ENCODE measurements around the gene NCKAP1. TPM values are rescaled to one million over a fixed set of nuclear protein-coding genes. Genes with fewer than 3 reads are reported as not detected.

Gene NCKAP1
- total RNA-seq, 1 experiment from 2014 or later, result 76.2 TPM

- intact Hi-C loops (cut with micrococcal nuclease), result no loop called here
- Histone ChIP-seq H4K20me1 (ENCODE audit: low read length) (no peaks in the 10 kb centered on the region), H2AFZ (ENCODE audit: low read length) (no peak overlapping the region), H3K27ac (ENCODE audit: low read length) (no peak overlapping the region), H3K9me2 (replicated peaks; ENCODE audit: low read length) (no peaks in the 10 kb centered on the region), H3K4me1 (ENCODE audit: insufficient read depth, low read length) (peaks cover 6% of the 10 kb centered on the region; the same call in 1 of the 2 replicates), H3K4me3 (ENCODE audit: low read length) (no peak overlapping the region), H3K4me2 (ENCODE audit: low read length) (no peak overlapping the region), H3K9ac (ENCODE audit: low read length) (no peak overlapping the region), H3K36me3 (ENCODE audit: low read depth, low read length) (no peaks in the 10 kb centered on the region), H3K9me3 (ENCODE audit: low read length) (no peaks in the 10 kb centered on the region), H3K27me3 (ENCODE audit: low read length) (no peaks in the 10 kb centered on the region), H3K79me2 (ENCODE audit: low read length) (no peaks in the 10 kb centered on the region), H3F3A (ENCODE audit: low read length, unreplicated experiment) (no peaks in the 10 kb centered on the region)
- no peak for ATAC-seq
- BruUV-seq (replicated peaks), result no TSS peak
- ChIA-PET CTCF (no interaction called here), POLR2A (ENCODE audit: unreplicated experiment) (no interaction called here)
- no peak for TF ChIP-seq EZH2phosphoT487 (IDR thresholded peaks at IDR 0.05; ENCODE audit: borderline replicate concordance, low read length)
- TF ChIP-seq, protein P1, sequence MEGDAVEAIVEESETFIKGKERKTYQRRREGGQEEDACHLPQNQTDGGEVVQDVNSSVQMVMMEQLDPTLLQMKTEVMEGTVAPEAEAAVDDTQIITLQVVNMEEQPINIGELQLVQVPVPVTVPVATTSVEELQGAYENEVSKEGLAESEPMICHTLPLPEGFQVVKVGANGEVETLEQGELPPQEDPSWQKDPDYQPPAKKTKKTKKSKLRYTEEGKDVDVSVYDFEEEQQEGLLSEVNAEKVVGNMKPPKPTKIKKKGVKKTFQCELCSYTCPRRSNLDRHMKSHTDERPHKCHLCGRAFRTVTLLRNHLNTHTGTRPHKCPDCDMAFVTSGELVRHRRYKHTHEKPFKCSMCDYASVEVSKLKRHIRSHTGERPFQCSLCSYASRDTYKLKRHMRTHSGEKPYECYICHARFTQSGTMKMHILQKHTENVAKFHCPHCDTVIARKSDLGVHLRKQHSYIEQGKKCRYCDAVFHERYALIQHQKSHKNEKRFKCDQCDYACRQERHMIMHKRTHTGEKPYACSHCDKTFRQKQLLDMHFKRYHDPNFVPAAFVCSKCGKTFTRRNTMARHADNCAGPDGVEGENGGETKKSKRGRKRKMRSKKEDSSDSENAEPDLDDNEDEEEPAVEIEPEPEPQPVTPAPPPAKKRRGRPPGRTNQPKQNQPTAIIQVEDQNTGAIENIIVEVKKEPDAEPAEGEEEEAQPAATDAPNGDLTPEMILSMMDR (conservative IDR thresholded peaks at IDR 0.05; ENCODE audit: low read depth, low read length), result no peak
- no peak for TF ChIP-seq EZH2 (IDR thresholded peaks at IDR 0.05; ENCODE audit: low read length, unreplicated experiment)
- no peak for DNase-seq
These were observed 150.4 kb downstream of the NCKAP1 start for GRCh38 chr2:182887753-182888415.

- Histone ChIP-seq H3K4me1 (ENCODE audit: insufficient read depth, low read length) (peaks cover 10% of the 10 kb centered on the region; the same call in 1 of the 2 replicates), H3K27ac (ENCODE audit: low read length) (no peak overlapping the region), H3F3A (ENCODE audit: low read length, unreplicated experiment) (no peaks in the 10 kb centered on the region), H3K36me3 (ENCODE audit: low read depth, low read length) (no peaks in the 10 kb centered on the region), H3K9ac (ENCODE audit: low read length) (no peak overlapping the region), H3K27me3 (ENCODE audit: low read length) (no peaks in the 10 kb centered on the region), H2AFZ (ENCODE audit: low read length) (no peak overlapping the region), H3K79me2 (ENCODE audit: low read length) (no peaks in the 10 kb centered on the region), H3K9me3 (ENCODE audit: low read length) (no peaks in the 10 kb centered on the region), H3K9me2 (replicated peaks; ENCODE audit: low read length) (no peaks in the 10 kb centered on the region), H4K20me1 (ENCODE audit: low read length) (no peaks in the 10 kb centered on the region), H3K4me3 (ENCODE audit: low read length) (no peak overlapping the region), H3K4me2 (ENCODE audit: low read length) (no peak overlapping the region)
- no TSS peak for BruUV-seq (replicated peaks)
- ChIA-PET POLR2A (ENCODE audit: unreplicated experiment) (no interaction called here), CTCF (no interaction called here)
- DNase-seq (no peak), ATAC-seq (no peak)
- intact Hi-C loops (cut with micrococcal nuclease), result no loop called here
- TF ChIP-seq EZH2phosphoT487 (IDR thresholded peaks at IDR 0.05; ENCODE audit: borderline replicate concordance, low read length), result no peak
- no peak for TF ChIP-seq EZH2 (IDR thresholded peaks at IDR 0.05; ENCODE audit: low read length, unreplicated experiment)
- TF ChIP-seq, protein P1 (conservative IDR thresholded peaks at IDR 0.05; ENCODE audit: low read depth, low read length), result no peak
These were observed 151.2 kb downstream of the NCKAP1 start for GRCh38 chr2:182887093-182887492.

DNA sequence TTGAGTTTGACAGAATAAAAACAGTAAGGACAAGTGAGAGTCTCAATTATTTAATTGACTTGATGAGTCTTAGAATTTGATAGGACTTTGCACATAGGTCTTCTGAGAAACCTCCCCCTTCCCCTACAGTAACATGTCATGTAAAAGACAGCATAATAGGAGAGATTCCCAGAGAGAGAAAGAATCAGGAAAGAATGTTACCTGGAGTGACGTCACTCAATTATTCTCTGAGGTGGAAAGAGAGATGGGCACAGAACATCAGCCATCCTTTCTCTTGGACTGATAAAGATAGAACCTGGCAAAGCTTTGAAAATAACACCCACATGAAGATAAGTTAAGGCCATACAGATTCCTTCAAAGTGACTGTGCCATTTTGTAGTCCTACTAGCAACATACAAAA lies 152.5 kb downstream of the NCKAP1 start:
- TF ChIP-seq, protein P1 (conservative IDR thresholded peaks at IDR 0.05; ENCODE audit: low read depth, low read length), result no peak
- TF ChIP-seq EZH2phosphoT487 (IDR thresholded peaks at IDR 0.05; ENCODE audit: borderline replicate concordance, low read length) (no peak), EZH2 (IDR thresholded peaks at IDR 0.05; ENCODE audit: low read length, unreplicated experiment) (no peak)
- POLR2A ChIA-PET (ENCODE audit: unreplicated experiment), result no interaction called here
- no peak overlapping the region for H3K4me2 ChIP-seq (ENCODE audit: low read length)
- H2AFZ ChIP-seq (ENCODE audit: low read length), result no peak overlapping the region
- DNase-seq, result no peak
- no TSS peak for BruUV-seq (replicated peaks)
- CTCF ChIA-PET, result no interaction called here
- no peak overlapping the region for H3K9ac ChIP-seq (ENCODE audit: low read length)
- no peak overlapping the region for H3K27ac ChIP-seq (ENCODE audit: low read length)
- H4K20me1 ChIP-seq (ENCODE audit: low read length), result no peaks in the 10 kb centered on the region
- ATAC-seq, result no peak
- intact Hi-C loops (cut with micrococcal nuclease), result no loop called here
- H3K4me1 ChIP-seq (ENCODE audit: insufficient read depth, low read length), result peaks cover 10% of the 10 kb centered on the region; the same call in 1 of the 2 replicates
- H3F3A ChIP-seq (ENCODE audit: low read length, unreplicated experiment), result no peaks in the 10 kb centered on the region
- H3K9me2 ChIP-seq (replicated peaks; ENCODE audit: low read length), result no peaks in the 10 kb centered on the region
- no peaks in the 10 kb centered on the region for H3K27me3 ChIP-seq (ENCODE audit: low read length)
- H3K36me3 ChIP-seq (ENCODE audit: low read depth, low read length), result no peaks in the 10 kb centered on the region
- H3K9me3 ChIP-seq (ENCODE audit: low read length), result no peaks in the 10 kb centered on the region
- H3K79me2 ChIP-seq (ENCODE audit: low read length), result no peaks in the 10 kb centered on the region
- no peak overlapping the region for H3K4me3 ChIP-seq (ENCODE audit: low read length)
